ENCODE measurements around the gene UBE2I.

GRCh38 chr16:1273816-1274215, 35.6 kb upstream of the UBE2I start:
- TF ChIP-seq CTCF (IDR thresholded peaks at IDR 0.05) = no peak
- TF ChIP-seq POLR2A (IDR thresholded peaks at IDR 0.05) = no peak

Data from Peyer's patch (tissue), 4 donors.